ENCODE measurements around the gene HK1.

DNA sequence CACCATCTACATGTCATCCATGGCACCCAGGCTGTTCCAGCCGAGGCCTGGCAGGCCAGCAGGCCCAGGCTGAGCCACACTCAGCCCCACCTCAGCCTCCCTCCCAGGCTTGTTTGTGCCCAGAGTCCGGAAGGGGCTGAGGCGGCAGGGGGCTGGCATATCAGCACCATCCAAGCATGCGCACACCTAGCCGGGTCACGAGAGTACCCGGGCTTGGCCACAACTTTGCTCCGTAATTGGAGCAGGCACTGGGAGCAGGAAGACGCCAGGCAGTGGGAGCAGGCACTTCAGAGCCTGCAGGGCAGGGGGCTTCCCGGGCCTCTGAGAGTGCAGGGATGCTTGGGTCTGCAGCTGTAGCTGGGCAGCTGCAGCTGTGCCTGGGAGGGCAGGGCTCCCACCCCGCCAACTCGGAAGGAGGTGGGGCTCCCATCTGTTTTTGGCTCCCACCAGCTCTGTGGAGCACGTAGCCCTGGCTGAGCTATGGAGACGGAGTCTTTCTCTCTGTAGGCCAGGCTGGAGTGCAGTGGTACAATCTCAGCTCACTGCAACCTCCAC is 157.7 kb downstream of the HK1 start:
- TF ChIP-seq, protein P1, sequence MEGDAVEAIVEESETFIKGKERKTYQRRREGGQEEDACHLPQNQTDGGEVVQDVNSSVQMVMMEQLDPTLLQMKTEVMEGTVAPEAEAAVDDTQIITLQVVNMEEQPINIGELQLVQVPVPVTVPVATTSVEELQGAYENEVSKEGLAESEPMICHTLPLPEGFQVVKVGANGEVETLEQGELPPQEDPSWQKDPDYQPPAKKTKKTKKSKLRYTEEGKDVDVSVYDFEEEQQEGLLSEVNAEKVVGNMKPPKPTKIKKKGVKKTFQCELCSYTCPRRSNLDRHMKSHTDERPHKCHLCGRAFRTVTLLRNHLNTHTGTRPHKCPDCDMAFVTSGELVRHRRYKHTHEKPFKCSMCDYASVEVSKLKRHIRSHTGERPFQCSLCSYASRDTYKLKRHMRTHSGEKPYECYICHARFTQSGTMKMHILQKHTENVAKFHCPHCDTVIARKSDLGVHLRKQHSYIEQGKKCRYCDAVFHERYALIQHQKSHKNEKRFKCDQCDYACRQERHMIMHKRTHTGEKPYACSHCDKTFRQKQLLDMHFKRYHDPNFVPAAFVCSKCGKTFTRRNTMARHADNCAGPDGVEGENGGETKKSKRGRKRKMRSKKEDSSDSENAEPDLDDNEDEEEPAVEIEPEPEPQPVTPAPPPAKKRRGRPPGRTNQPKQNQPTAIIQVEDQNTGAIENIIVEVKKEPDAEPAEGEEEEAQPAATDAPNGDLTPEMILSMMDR (IDR thresholded peaks at IDR 0.05; ENCODE audit: poor library complexity) = no peak
- TF ChIP-seq EZH2phosphoT487 (IDR thresholded peaks at IDR 0.05; ENCODE audit: low read depth, severe bottlenecking, unreplicated experiment) = no peak

Measured in hepatocyte (in vitro differentiated cells).